K562 (cell line): ENCODE measurements around the gene EZH1. TPM values are rescaled to one million over a fixed set of nuclear protein-coding genes. Genes with fewer than 3 reads are reported as not detected.
A peak's percentile ranks its signal among the peaks of the same experiment; 100 is the strongest.

ENCODE experiments used
- CHD4 ChIP-seq: fragments of 200-600 bp; sonication (generic); IDR thresholded peaks from 3 replicates; pipeline ENCODE4 v1.6.1; 2012; ENCODE audit warnings: low read depth, mild to moderate bottlenecking, mixed read lengths, low read length, inconsistent platforms; ENCODE audit not compliant: insufficient read depth, insufficient replicate concordance, poor library complexity, severe bottlenecking
- FIP1L1 ChIP-seq: fragments of 200-400 bp; formaldehyde crosslinking; IDR thresholded peaks from 2 replicates; pipeline ENCODE4 v1.6.1; 2018; ENCODE audit warnings: mild to moderate bottlenecking, low read depth, low read length; ENCODE audit not compliant: poor library complexity, severe bottlenecking
- FOXA3 ChIP-seq, 2 experiments: fragments of 450-650 bp in 1 of 2; sonication (generic) in 1 of 2; formaldehyde crosslinking; IDR thresholded peaks in 1 of 2; conservative IDR thresholded peaks in 1 of 2; 2 replicates each; pipeline versions ENCODE4 v1.4.0 to v1.8.0; 2020 to 2022; ENCODE audit warnings: mild to moderate bottlenecking in 2 of 2, missing genetic modification reagents in 1 of 2
- ILF3 ChIP-seq: fragments of 450-650 bp; IDR thresholded peaks from 2 replicates; pipeline ENCODE4 v1.6.1; 2018; ENCODE audit warnings: antibody characterized with exemption, mild to moderate bottlenecking, moderate library complexity, borderline replicate concordance
- JUNB ChIP-seq: fragments of 450-650 bp; formaldehyde crosslinking; conservative IDR thresholded peaks from 2 replicates; pipeline ENCODE4 v1.4.0; 2020; ENCODE audit warnings: mild to moderate bottlenecking
- MCM2 ChIP-seq: fragments of 450-650 bp; IDR thresholded peaks from 2 replicates; pipeline ENCODE4 v1.6.1; 2017; ENCODE audit warnings: low read depth, mild to moderate bottlenecking
- NR2C2 ChIP-seq, 2 experiments: fragments of 200-800 bp in 1 of 2; sonication (Bioruptor generic) in 1 of 2; sonication (generic) in 1 of 2; formaldehyde crosslinking in 1 of 2; IDR thresholded peaks; 2 replicates each; pipeline versions ENCODE4 v1.6.1 to v1.8.0; 2016 to 2022; ENCODE audit warnings: mild to moderate bottlenecking in 1 of 2, missing compliant biosample characterization in 1 of 2, missing genetic modification characterization in 1 of 2, missing genetic modification reagents in 1 of 2
- POLR3A ChIP-seq: IDR thresholded peaks from 2 replicates; pipeline ENCODE4 v1.6.1; 2011; ENCODE audit warnings: borderline replicate concordance, mild to moderate bottlenecking, moderate library complexity; ENCODE audit not compliant: insufficient read length, insufficient read depth; ENCODE audit errors: extremely low read depth
- SIRT6 ChIP-seq: IDR thresholded peaks from one replicate; pipeline ENCODE4 v1.6.1; 2012; ENCODE audit warnings: low read depth, mild to moderate bottlenecking, control low read depth, inconsistent platforms, low read length, moderate library complexity
- SRSF3 ChIP-seq: fragments of 200-400 bp; formaldehyde crosslinking; IDR thresholded peaks from 2 replicates; pipeline ENCODE4 v1.6.1; 2016; ENCODE audit warnings: mild to moderate bottlenecking, low read length, moderate library complexity; ENCODE audit not compliant: insufficient read depth
- YY1 ChIP-seq, 3 experiments: IDR thresholded peaks; 2 replicates each; pipeline ENCODE4 v1.6.1; 2011; ENCODE audit warnings: low read length in 2 of 3, mild to moderate bottlenecking in 2 of 3, moderate library complexity in 2 of 3, borderline replicate concordance in 1 of 3, control low read depth in 1 of 3, low read depth in 1 of 3; ENCODE audit not compliant: insufficient read depth in 3 of 3, insufficient replicate concordance in 2 of 3, control insufficient read depth in 1 of 3, insufficient read length in 1 of 3; ENCODE audit errors: extremely low read depth in 1 of 3
- ZNF644 ChIP-seq: fragments of 200-800 bp; sonication (Bioruptor generic); IDR thresholded peaks from 2 replicates; pipeline ENCODE4 v1.6.1; 2016; ENCODE audit warnings: low read depth, missing genetic modification characterization, missing compliant biosample characterization
- ZNF79 ChIP-seq: fragments of 250-450 bp; sonication (Bioruptor Pico); IDR thresholded peaks from 2 replicates; pipeline ENCODE4 v1.4.0; 2020; ENCODE audit warnings: low read depth, mild to moderate bottlenecking, moderate library complexity
- polyA plus RNA-seq, 8 experiments: library from polyadenylated mRNA; depleted of rRNA in 4 of 8; stranded (reverse) in 5 of 8; unstranded in 3 of 8; fragments of >200 nt; fragmentation: Nextera tagmentation in 2 of 8; fragmentation: Illumina TruSeq in 1 of 8; extraction: Ambion mirVana in 2 of 8; extraction: Trizol in 1 of 8; gene quantifications; 2 replicates each; pipeline versions ENCODE4 v1.2.1 to v1.2.3, GENCODE V29; 2011 to 2014; ENCODE audit warnings: inconsistent platforms in 1 of 8, missing spikeins in 1 of 8
- total RNA-seq, 7 experiments: library from RNA; depleted of rRNA in 6 of 7; stranded (reverse); fragments of >200 nt in 6 of 7; fragmentation: Illumina TruSeq in 2 of 7; extraction: Trizol in 2 of 7; gene quantifications; 2 replicates each; pipeline versions ENCODE4 v1.2.1 to v1.2.3, GENCODE V29; 2011 to 2021; ENCODE audit warnings: low replicate concordance in 1 of 7
- TF ChIP-seq, protein P1 (sequence below), 2 experiments: IDR thresholded peaks; 2 replicates each; pipeline ENCODE4 v1.6.1; 2012; ENCODE audit warnings: improper control_type of control experiment in 2 of 2, low read depth in 2 of 2, low read length in 2 of 2, borderline replicate concordance in 1 of 2
- TF ChIP-seq, protein P2 (sequence below), 2 experiments: fragments of 150-350 bp in 1 of 2; IDR thresholded peaks; 2 replicates each; pipeline ENCODE4 v1.6.1; 2012 to 2016; ENCODE audit warnings: low read depth in 2 of 2, low read length in 2 of 2, mild to moderate bottlenecking in 1 of 2, moderate library complexity in 1 of 2
- TF ChIP-seq, protein P3 (sequence below): fragments of 250-450 bp; sonication (Bioruptor Pico); IDR thresholded peaks from 2 replicates; pipeline ENCODE4 v1.8.0; 2021; ENCODE audit warnings: mild to moderate bottlenecking, moderate library complexity

The EZH1 gene
- total and polyA plus RNA-seq, 9 of the 15 experiments (the other 6 are each of a cell fraction or from before 2014, with no cell fraction given) = 8.6 to 40.8 (median 22.9) TPM

DNA sequence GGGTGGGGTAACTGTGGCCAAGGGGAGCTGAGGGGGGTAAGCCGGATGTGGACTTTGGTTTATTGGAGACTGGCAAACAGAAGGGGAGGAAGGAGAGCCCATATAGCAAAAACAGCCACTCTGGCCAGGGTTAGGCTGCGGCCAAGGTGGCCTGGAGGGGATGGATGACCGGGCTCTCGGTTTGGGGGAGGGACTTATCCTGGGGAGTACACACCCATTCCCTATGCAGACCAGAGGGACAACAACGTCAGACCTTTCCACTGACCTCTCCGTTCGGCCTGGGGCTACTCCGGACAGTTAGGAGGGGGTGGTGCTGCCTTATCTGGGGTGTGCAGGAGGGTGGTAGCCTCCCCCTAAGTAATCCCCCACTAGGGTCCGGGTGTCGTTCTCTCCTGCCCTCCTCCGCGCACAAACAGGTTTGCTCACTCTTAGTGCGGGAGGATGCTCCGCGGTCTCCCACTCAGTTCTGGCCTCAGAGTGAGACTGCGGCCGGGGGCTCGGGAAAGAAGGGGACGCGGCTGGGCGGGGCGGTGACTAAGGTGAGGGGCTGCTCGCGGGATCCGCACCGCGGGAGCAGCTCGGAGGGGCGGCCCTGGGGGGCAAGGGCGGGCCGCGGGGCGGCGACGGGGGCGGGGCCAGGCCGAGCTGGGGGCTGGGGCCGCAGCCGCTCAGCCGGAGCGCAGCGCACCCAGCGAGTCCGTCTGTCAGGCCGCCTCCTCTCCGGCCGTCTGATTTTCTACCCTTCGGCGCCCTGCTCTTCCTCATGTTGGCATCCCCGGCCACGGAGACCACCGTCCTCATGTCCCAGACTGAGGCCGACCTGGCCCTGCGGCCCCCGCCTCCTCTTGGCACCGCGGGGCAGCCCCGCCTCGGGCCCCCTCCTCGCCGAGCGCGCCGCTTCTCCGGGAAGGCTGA, 35.4 kb upstream of the EZH1 start, which contains the start of gene WNK4 (continued):
- TF ChIP-seq MCM2 (no peak), NR2C2 (CRISPR knock-in tag; IDR thresholded peaks at IDR 0.05) (no peak), NR2C2 (tag; IDR thresholded peaks at IDR 0.05) (no peak), ILF3 (no peak), FOXA3 (CRISPR knock-in tag; conservative IDR thresholded peaks at IDR 0.05 in 1 of 2, IDR thresholded peaks at IDR 0.05 in 1 of 2) (no peak; a peak in 1 of 4 replicates), SIRT6 (no peak), SRSF3 (no peak), ZNF644 (no peak), CHD4 (no peak), POLR3A (no peak), ZNF79 (CRISPR knock-in tag) (no peak), FIP1L1 (no peak), YY1 (IDR thresholded peaks at IDR 0.05; ENCODE audit: borderline replicate concordance in 1 of 3, control insufficient read depth in 1 of 3, extremely low read depth in 1 of 3, insufficient read depth in 3 of 3, insufficient read length in 1 of 3, insufficient replicate concordance in 2 of 3, low read depth in 1 of 3, low read length in 2 of 3) (peak in 1 of 3 experiments; percentile 45), JUNB (CRISPR knock-in tag) (no peak)
- TF ChIP-seq, protein P1, sequence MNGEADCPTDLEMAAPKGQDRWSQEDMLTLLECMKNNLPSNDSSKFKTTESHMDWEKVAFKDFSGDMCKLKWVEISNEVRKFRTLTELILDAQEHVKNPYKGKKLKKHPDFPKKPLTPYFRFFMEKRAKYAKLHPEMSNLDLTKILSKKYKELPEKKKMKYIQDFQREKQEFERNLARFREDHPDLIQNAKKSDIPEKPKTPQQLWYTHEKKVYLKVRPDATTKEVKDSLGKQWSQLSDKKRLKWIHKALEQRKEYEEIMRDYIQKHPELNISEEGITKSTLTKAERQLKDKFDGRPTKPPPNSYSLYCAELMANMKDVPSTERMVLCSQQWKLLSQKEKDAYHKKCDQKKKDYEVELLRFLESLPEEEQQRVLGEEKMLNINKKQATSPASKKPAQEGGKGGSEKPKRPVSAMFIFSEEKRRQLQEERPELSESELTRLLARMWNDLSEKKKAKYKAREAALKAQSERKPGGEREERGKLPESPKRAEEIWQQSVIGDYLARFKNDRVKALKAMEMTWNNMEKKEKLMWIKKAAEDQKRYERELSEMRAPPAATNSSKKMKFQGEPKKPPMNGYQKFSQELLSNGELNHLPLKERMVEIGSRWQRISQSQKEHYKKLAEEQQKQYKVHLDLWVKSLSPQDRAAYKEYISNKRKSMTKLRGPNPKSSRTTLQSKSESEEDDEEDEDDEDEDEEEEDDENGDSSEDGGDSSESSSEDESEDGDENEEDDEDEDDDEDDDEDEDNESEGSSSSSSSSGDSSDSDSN (IDR thresholded peaks at IDR 0.05; ENCODE audit: borderline replicate concordance in 1 of 2, low read depth in 2 of 2, low read length in 2 of 2) = 0 out of 4 replicates have a peak, but pooled peaks have one; percentile 11 to 55
- TF ChIP-seq, protein P2, sequence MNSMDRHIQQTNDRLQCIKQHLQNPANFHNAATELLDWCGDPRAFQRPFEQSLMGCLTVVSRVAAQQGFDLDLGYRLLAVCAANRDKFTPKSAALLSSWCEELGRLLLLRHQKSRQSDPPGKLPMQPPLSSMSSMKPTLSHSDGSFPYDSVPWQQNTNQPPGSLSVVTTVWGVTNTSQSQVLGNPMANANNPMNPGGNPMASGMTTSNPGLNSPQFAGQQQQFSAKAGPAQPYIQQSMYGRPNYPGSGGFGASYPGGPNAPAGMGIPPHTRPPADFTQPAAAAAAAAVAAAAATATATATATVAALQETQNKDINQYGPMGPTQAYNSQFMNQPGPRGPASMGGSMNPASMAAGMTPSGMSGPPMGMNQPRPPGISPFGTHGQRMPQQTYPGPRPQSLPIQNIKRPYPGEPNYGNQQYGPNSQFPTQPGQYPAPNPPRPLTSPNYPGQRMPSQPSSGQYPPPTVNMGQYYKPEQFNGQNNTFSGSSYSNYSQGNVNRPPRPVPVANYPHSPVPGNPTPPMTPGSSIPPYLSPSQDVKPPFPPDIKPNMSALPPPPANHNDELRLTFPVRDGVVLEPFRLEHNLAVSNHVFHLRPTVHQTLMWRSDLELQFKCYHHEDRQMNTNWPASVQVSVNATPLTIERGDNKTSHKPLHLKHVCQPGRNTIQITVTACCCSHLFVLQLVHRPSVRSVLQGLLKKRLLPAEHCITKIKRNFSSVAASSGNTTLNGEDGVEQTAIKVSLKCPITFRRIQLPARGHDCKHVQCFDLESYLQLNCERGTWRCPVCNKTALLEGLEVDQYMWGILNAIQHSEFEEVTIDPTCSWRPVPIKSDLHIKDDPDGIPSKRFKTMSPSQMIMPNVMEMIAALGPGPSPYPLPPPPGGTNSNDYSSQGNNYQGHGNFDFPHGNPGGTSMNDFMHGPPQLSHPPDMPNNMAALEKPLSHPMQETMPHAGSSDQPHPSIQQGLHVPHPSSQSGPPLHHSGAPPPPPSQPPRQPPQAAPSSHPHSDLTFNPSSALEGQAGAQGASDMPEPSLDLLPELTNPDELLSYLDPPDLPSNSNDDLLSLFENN (IDR thresholded peaks at IDR 0.05; ENCODE audit: low read depth in 2 of 2, low read length in 2 of 2) = peak in 1 of 2 experiments; percentile 90; a peak in 2 of 4 replicates
- TF ChIP-seq, protein P3, sequence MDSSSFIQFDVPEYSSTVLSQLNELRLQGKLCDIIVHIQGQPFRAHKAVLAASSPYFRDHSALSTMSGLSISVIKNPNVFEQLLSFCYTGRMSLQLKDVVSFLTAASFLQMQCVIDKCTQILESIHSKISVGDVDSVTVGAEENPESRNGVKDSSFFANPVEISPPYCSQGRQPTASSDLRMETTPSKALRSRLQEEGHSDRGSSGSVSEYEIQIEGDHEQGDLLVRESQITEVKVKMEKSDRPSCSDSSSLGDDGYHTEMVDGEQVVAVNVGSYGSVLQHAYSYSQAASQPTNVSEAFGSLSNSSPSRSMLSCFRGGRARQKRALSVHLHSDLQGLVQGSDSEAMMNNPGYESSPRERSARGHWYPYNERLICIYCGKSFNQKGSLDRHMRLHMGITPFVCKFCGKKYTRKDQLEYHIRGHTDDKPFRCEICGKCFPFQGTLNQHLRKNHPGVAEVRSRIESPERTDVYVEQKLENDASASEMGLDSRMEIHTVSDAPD (CRISPR knock-in tag) = no peak
